GM13976 (cell line): ENCODE measurements around the gene KIAA1958.

Experiments
- DNase-seq: peaks from one replicate; pipeline ENCODE4 v3.0.0; 2012; ENCODE audit warnings: low spot score
- CTCF ChIP-seq: IDR thresholded peaks from 2 replicates; pipeline ENCODE4 v1.5.1; 2012; ENCODE audit warnings: borderline replicate concordance, mild to moderate bottlenecking; ENCODE audit not compliant: insufficient read depth; ENCODE audit errors: extremely low read depth, missing control alignments, control extremely low read depth
- in situ Hi-C: fragments of 300-500 bp; cut with MboI; formaldehyde crosslinking; loops from one replicate; pipeline ENCODE4 v1.12.0; 2022; ENCODE audit warnings: low sequenced_read_pairs, mixed read lengths, inconsistent platforms; ENCODE audit not compliant: unreplicated experiment

The KIAA1958 gene

GRCh38 chr9:112604790-112605189 is 118.2 kb downstream of the KIAA1958 start:
- TF ChIP-seq CTCF: no peak
- in situ Hi-C loops: no loop called here
- no peak for DNase-seq

- no peak for TF ChIP-seq CTCF
- in situ Hi-C loops: no loop called here
- DNase-seq: peak; percentile 57
Observed at GRCh38 chr9:112605518-112605917, 118.9 kb downstream of the KIAA1958 start.

GRCh38 chr9:112605963-112606699 is 119.5 kb downstream of the KIAA1958 start:
- in situ Hi-C loops: no loop called here
- DNase-seq: no peak
- no peak for TF ChIP-seq CTCF

GRCh38 chr9:112608851-112609250 is 122.2 kb downstream of the KIAA1958 start:
- no peak for TF ChIP-seq CTCF
- in situ Hi-C loops: no loop called here
- DNase-seq: no peak

- DNase-seq: no peak
- in situ Hi-C loops: no loop called here
- TF ChIP-seq CTCF: no peak
Observed at GRCh38 chr9:112615584-112616266, 129.1 kb downstream of the KIAA1958 start.

GRCh38 chr9:112617371-112617770 is 130.7 kb downstream of the KIAA1958 start:
- in situ Hi-C loops: no loop called here

More at GRCh38 chr9:112617371-112617770, 130.7 kb downstream of the KIAA1958 start:
- no peak for TF ChIP-seq CTCF
- DNase-seq: no peak
